ENCODE data around the gene LAMA3.

The LAMA3 gene

GRCh38 chr18:23983112-23983511 is 293.9 kb downstream of the LAMA3 start:
- H3K9me3 ChIP-seq (ENCODE audit: control insufficient read depth, low read length): no peaks in the 10 kb centered on the region
- H3K36me3 ChIP-seq (ENCODE audit: control insufficient read depth, insufficient read depth, low read length): no peaks in the 10 kb centered on the region
- H3K27ac ChIP-seq (ENCODE audit: insufficient read depth, low read depth, low read length, poor library complexity, severe bottlenecking): no peak overlapping the region
- 84 to 92% methylated on average over 3 of the region's 3 CpGs for WGBS, 2 experiments
- H3K4me1 ChIP-seq (ENCODE audit: control insufficient read depth, insufficient read depth, low read length): peaks cover 11% of the 10 kb centered on the region
- H3K4me3 ChIP-seq (ENCODE audit: insufficient read depth, low read depth, low read length): no peak overlapping the region
- H3K27me3 ChIP-seq (ENCODE audit: control insufficient read depth, insufficient read depth, low read length, poor library complexity, severe bottlenecking): no peaks in the 10 kb centered on the region

GRCh38 chr18:23986600-23987359 is 297.5 kb downstream of the LAMA3 start:
- Histone ChIP-seq H3K27ac (ENCODE audit: insufficient read depth, low read depth, low read length, poor library complexity, severe bottlenecking) (no peak overlapping the region), H3K36me3 (ENCODE audit: control insufficient read depth, insufficient read depth, low read length) (no peaks in the 10 kb centered on the region)

GRCh38 chr18:23990474-23991410 is 301.5 kb downstream of the LAMA3 start:
- H3K27ac ChIP-seq (ENCODE audit: insufficient read depth, low read depth, low read length, poor library complexity, severe bottlenecking): no peak overlapping the region
- H3K4me3 ChIP-seq (ENCODE audit: insufficient read depth, low read depth, low read length): no peak overlapping the region
- WGBS, 2 experiments: 94 to 97% methylated on average over 4 to 5 of the region's 6 CpGs
- no peaks in the 10 kb centered on the region for H3K9me3 ChIP-seq (ENCODE audit: control insufficient read depth, low read length)
- no peaks in the 10 kb centered on the region for H3K27me3 ChIP-seq (ENCODE audit: control insufficient read depth, insufficient read depth, low read length, poor library complexity, severe bottlenecking)
- H3K4me1 ChIP-seq (ENCODE audit: control insufficient read depth, insufficient read depth, low read length): no peaks in the 10 kb centered on the region
- H3K36me3 ChIP-seq (ENCODE audit: control insufficient read depth, insufficient read depth, low read length): no peaks in the 10 kb centered on the region

More at GRCh38 chr18:23986600-23987359, 297.5 kb downstream of the LAMA3 start:
- Histone ChIP-seq H3K9me3 (ENCODE audit: control insufficient read depth, low read length) (no peaks in the 10 kb centered on the region), H3K27me3 (ENCODE audit: control insufficient read depth, insufficient read depth, low read length, poor library complexity, severe bottlenecking) (no peaks in the 10 kb centered on the region), H3K4me1 (ENCODE audit: control insufficient read depth, insufficient read depth, low read length) (peaks cover 9% of the 10 kb centered on the region), H3K4me3 (ENCODE audit: insufficient read depth, low read depth, low read length) (no peak overlapping the region)

GRCh38 chr18:23992089-23992940 is 303.1 kb downstream of the LAMA3 start:
- H3K36me3 ChIP-seq (ENCODE audit: control insufficient read depth, insufficient read depth, low read length): no peaks in the 10 kb centered on the region
- no peak overlapping the region for H3K4me3 ChIP-seq (ENCODE audit: insufficient read depth, low read depth, low read length)
- no peaks in the 10 kb centered on the region for H3K4me1 ChIP-seq (ENCODE audit: control insufficient read depth, insufficient read depth, low read length)
- H3K27ac ChIP-seq (ENCODE audit: insufficient read depth, low read depth, low read length, poor library complexity, severe bottlenecking): no peak overlapping the region
- whole genome bisulfite sequencing, 2 experiments: 93 to 94% methylated on average over 6 to 7 of the region's 7 CpGs
- no peaks in the 10 kb centered on the region for H3K27me3 ChIP-seq (ENCODE audit: control insufficient read depth, insufficient read depth, low read length, poor library complexity, severe bottlenecking)
- H3K9me3 ChIP-seq (ENCODE audit: control insufficient read depth, low read length): no peaks in the 10 kb centered on the region

GRCh38 chr18:23992941-23993280 is 303.7 kb downstream of the LAMA3 start:
- Histone ChIP-seq H3K36me3 (ENCODE audit: control insufficient read depth, insufficient read depth, low read length) (no peaks in the 10 kb centered on the region), H3K4me1 (ENCODE audit: control insufficient read depth, insufficient read depth, low read length) (no peaks in the 10 kb centered on the region), H3K4me3 (ENCODE audit: insufficient read depth, low read depth, low read length) (no peak overlapping the region), H3K27ac (ENCODE audit: insufficient read depth, low read depth, low read length, poor library complexity, severe bottlenecking) (no peak overlapping the region), H3K27me3 (ENCODE audit: control insufficient read depth, insufficient read depth, low read length, poor library complexity, severe bottlenecking) (no peaks in the 10 kb centered on the region), H3K9me3 (ENCODE audit: control insufficient read depth, low read length) (no peaks in the 10 kb centered on the region)
- WGBS, 2 experiments: 84 to 93% methylated on average over 2 of the region's 2 CpGs

GRCh38 chr18:23994361-23994902 is 305.2 kb downstream of the LAMA3 start:
- H3K4me1 ChIP-seq (ENCODE audit: control insufficient read depth, insufficient read depth, low read length): no peaks in the 10 kb centered on the region
- no peak overlapping the region for H3K4me3 ChIP-seq (ENCODE audit: insufficient read depth, low read depth, low read length)
- 38 to 45% methylated on average over 9 of the region's 9 CpGs for WGBS, 2 experiments
- H3K9me3 ChIP-seq (ENCODE audit: control insufficient read depth, low read length): no peaks in the 10 kb centered on the region
- no peak overlapping the region for H3K27ac ChIP-seq (ENCODE audit: insufficient read depth, low read depth, low read length, poor library complexity, severe bottlenecking)
- H3K27me3 ChIP-seq (ENCODE audit: control insufficient read depth, insufficient read depth, low read length, poor library complexity, severe bottlenecking): no peaks in the 10 kb centered on the region
- H3K36me3 ChIP-seq (ENCODE audit: control insufficient read depth, insufficient read depth, low read length): no peaks in the 10 kb centered on the region

GRCh38 chr18:23995180-23995579 is 305.9 kb downstream of the LAMA3 start:
- Histone ChIP-seq H3K4me1 (ENCODE audit: control insufficient read depth, insufficient read depth, low read length) (no peaks in the 10 kb centered on the region), H3K9me3 (ENCODE audit: control insufficient read depth, low read length) (no peaks in the 10 kb centered on the region), H3K36me3 (ENCODE audit: control insufficient read depth, insufficient read depth, low read length) (no peaks in the 10 kb centered on the region), H3K4me3 (ENCODE audit: insufficient read depth, low read depth, low read length) (no peak overlapping the region), H3K27me3 (ENCODE audit: control insufficient read depth, insufficient read depth, low read length, poor library complexity, severe bottlenecking) (no peaks in the 10 kb centered on the region), H3K27ac (ENCODE audit: insufficient read depth, low read depth, low read length, poor library complexity, severe bottlenecking) (no peak overlapping the region)
- 94% methylated on average over 13 of the region's 13 CpGs for WGBS, 2 experiments

- WGBS, 2 experiments: 85 to 93% methylated on average over 2 of the region's 2 CpGs
- no peaks in the 10 kb centered on the region for H3K4me1 ChIP-seq (ENCODE audit: control insufficient read depth, insufficient read depth, low read length)
- no peaks in the 10 kb centered on the region for H3K36me3 ChIP-seq (ENCODE audit: control insufficient read depth, insufficient read depth, low read length)
- no peaks in the 10 kb centered on the region for H3K9me3 ChIP-seq (ENCODE audit: control insufficient read depth, low read length)
- no peaks in the 10 kb centered on the region for H3K27me3 ChIP-seq (ENCODE audit: control insufficient read depth, insufficient read depth, low read length, poor library complexity, severe bottlenecking)
- H3K27ac ChIP-seq (ENCODE audit: insufficient read depth, low read depth, low read length, poor library complexity, severe bottlenecking): no peak overlapping the region
- H3K4me3 ChIP-seq (ENCODE audit: insufficient read depth, low read depth, low read length): no peak overlapping the region
These were observed 308.8 kb downstream of the LAMA3 start for GRCh38 chr18:23998018-23998417.

GRCh38 chr18:23998820-23999219 is 309.6 kb downstream of the LAMA3 start:
- no peak overlapping the region for H3K4me3 ChIP-seq (ENCODE audit: insufficient read depth, low read depth, low read length)
- no peaks in the 10 kb centered on the region for H3K4me1 ChIP-seq (ENCODE audit: control insufficient read depth, insufficient read depth, low read length)
- WGBS, 2 experiments: 60 to 61% methylated on average over 3 of the region's 4 CpGs
- no peaks in the 10 kb centered on the region for H3K36me3 ChIP-seq (ENCODE audit: control insufficient read depth, insufficient read depth, low read length)
- H3K27ac ChIP-seq (ENCODE audit: insufficient read depth, low read depth, low read length, poor library complexity, severe bottlenecking): no peak overlapping the region
- no peaks in the 10 kb centered on the region for H3K27me3 ChIP-seq (ENCODE audit: control insufficient read depth, insufficient read depth, low read length, poor library complexity, severe bottlenecking)
- no peaks in the 10 kb centered on the region for H3K9me3 ChIP-seq (ENCODE audit: control insufficient read depth, low read length)
